ENCODE data around the gene LRRC27.

DNA sequence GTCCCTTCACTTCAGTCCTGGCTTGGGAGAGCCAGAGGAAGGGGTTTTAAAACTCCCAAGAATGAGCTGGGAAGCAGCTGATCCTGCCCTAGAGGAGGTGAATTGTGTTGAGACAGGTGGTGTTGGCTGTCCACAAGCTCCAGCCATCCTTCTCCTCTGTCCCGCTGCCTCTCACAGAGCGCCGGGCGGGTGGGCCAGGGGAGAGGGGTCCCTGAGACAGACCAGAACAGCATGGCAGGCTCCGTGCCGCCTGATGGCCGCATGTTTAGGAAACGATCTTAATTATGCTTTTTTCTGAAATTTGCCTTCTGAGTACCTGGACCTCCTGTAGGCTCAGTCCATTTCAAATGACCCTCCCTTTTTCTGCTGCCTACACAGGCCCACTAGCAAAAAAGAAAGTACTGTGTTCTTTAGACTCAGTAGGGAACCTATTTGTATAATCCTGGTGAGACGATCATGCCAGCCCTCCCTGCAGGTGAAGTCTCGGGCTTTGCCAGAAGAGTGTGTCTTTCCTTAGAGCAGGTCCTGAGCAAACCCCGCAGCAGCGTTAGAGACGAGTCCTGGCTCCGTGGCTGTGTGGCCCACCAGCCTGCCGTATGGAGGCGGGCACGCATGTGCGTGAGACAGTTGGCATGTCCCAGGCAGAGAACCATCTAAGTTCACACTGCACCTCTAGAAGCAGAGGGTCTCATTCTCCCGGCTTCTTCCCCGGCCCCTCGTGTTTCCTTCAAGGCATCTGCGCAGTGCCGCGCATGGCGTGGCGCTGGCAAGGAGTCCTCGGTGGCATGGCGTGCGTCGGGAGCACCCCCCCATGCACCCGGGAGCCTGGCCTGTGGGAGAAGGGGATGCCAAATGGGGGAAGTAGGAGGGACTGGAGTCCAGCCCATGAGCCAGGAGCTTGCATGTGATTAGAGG lies 38.7 kb downstream of the LRRC27 start:
- TF ChIP-seq, protein P1, sequence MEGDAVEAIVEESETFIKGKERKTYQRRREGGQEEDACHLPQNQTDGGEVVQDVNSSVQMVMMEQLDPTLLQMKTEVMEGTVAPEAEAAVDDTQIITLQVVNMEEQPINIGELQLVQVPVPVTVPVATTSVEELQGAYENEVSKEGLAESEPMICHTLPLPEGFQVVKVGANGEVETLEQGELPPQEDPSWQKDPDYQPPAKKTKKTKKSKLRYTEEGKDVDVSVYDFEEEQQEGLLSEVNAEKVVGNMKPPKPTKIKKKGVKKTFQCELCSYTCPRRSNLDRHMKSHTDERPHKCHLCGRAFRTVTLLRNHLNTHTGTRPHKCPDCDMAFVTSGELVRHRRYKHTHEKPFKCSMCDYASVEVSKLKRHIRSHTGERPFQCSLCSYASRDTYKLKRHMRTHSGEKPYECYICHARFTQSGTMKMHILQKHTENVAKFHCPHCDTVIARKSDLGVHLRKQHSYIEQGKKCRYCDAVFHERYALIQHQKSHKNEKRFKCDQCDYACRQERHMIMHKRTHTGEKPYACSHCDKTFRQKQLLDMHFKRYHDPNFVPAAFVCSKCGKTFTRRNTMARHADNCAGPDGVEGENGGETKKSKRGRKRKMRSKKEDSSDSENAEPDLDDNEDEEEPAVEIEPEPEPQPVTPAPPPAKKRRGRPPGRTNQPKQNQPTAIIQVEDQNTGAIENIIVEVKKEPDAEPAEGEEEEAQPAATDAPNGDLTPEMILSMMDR (IDR thresholded peaks at IDR 0.05), result no peak
- no peak for TF ChIP-seq POLR2A (IDR thresholded peaks at IDR 0.05)

Measured in Peyer's patch (tissue), 4 donors.